NT2/D1 (cell line): ENCODE measurements around the gene AP1S2.

Experiments
- SUZ12 ChIP-seq: IDR thresholded peaks from 2 replicates; pipeline ENCODE4 v1.6.1; 2011; ENCODE audit not compliant: insufficient read length, insufficient read depth; ENCODE audit errors: extremely low read depth
- ZNF274 ChIP-seq: IDR thresholded peaks from 2 replicates; pipeline ENCODE4 v1.6.1; 2011; ENCODE audit warnings: mild to moderate bottlenecking, low read depth, low read length

DNA sequence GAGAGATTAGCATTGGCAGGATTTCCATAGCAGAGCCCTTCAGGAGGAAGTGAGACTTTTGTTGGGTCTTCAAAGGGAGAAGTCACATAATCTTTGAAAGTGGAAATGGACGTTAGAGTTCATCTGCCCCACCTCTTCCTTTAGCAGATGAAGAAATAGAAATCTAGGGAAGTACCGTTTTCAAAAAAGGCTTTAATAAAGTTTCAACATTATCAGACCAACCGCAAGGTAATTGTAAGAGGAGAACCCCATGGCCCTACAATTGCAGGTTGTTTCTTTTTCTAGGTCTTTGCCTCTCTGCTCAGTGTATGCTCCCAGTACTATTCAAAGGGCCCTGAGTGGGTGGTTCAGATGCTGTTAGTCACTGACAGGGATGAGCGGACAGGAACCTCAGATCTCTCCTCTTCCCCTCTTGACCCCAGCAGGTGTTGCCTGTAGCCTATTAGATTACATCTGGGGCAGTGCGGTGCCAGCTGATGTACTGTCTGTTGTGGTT is 48.6 kb upstream of the AP1S2 start:
- TF ChIP-seq SUZ12 (no peak), ZNF274 (no peak)
